T-helper 17 cell (primary cell): Measurements from ENCODE around the gene MS4A4A. TPM values are rescaled to one million over a fixed set of nuclear protein-coding genes. Genes with fewer than 3 reads are reported as not detected.

ENCODE experiments used
- ATAC-seq: fragments of 150-1000 bp; cut with Tn5 transposase; 2 replicates; pipeline ENCODE4 v1.10.0; 2021; ENCODE audit warnings: mild to moderate bottlenecking, moderate library complexity
- DNase-seq, 3 donors: peaks; one replicate each; pipeline versions ENCODE4 v3.0.0 to v3.0.0-alpha.2; 2020 to 2021
- H3K9me3 ChIP-seq: one replicate; pipeline ENCODE4 v1.7.0; 2013; ENCODE audit warnings: low read length, mild to moderate bottlenecking; ENCODE audit not compliant: control insufficient read depth, poor library complexity, severe bottlenecking
- H3K27ac Mint-ChIP-seq: one replicate; pipeline ENCODE4 v1.8.0; 2022; ENCODE audit warnings: mild to moderate bottlenecking, moderate library complexity, mixed read lengths
- H3K27me3 Mint-ChIP-seq: one replicate; pipeline ENCODE4 v1.8.0; 2022; ENCODE audit warnings: mixed read lengths
- H3K36me3 Mint-ChIP-seq: one replicate; pipeline ENCODE4 v1.8.0; 2022; ENCODE audit warnings: low read depth, mixed read lengths
- H3K4me1 Mint-ChIP-seq: one replicate; pipeline ENCODE4 v1.8.0; 2022; ENCODE audit warnings: mild to moderate bottlenecking, mixed read lengths
- H3K4me3 Mint-ChIP-seq: one replicate; pipeline ENCODE4 v1.8.0; 2022; ENCODE audit warnings: mild to moderate bottlenecking, moderate library complexity, mixed read lengths
- total RNA-seq, 4 donors: library from RNA in 2 of 4; stranded (reverse) in 2 of 4; gene quantifications; one replicate each; pipeline ENCODE4 v1.2.3 and lab custom pipeline; 2022 to 2026

MS4A4A gene
- total RNA-seq, 2 donors from 2014 or later: 0.50 TPM; not detected in 1

GRCh38 chr11:60310407-60310998 is 30.0 kb downstream of the MS4A4A start:
- Mint-ChIP-seq H3K4me3 (no peak overlapping the region), H3K4me1 (no peaks in the 10 kb centered on the region), H3K27me3 (peaks cover 33% of the 10 kb centered on the region), H3K36me3 (peaks cover 2% of the 10 kb centered on the region), H3K27ac (no peak overlapping the region)
- no peak for DNase-seq
- peak; percentile 35 for ATAC-seq
- no peaks in the 10 kb centered on the region for H3K9me3 ChIP-seq

DNA sequence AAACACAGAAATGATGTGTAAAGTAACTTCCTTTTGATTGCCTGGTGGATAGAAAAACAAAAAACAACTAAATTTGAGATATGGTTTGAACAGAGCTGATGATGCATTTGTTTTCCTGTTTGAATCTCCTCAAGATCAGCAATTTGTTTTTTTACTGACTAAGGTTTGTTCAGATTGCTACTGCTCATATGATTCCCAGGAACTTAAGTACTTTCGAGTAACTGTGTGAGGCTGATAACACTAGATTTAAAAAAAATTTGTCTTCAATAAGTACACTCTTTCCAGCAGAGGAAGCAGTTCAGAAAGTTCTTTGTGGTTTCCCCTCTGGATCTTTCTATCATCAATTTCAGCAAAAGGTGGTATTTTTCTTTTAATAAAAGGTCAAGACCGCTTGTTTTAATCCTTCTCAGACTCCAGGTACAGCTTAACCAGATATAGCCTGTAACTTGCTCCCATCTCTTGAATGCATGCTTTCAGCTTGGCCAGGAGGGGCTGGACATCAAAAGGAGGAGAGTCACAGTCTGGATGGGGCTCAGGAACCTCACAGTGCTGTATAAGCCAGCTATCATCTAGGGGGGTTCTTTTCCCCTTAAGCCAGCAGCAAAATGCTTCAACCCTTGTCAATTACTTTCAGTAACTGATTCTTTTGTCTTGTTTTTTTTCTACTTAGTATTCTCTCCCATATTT is 34.3 kb downstream of the MS4A4A start:
- Mint-ChIP-seq H3K27me3 (peaks cover 10% of the 10 kb centered on the region), H3K4me3 (no peak overlapping the region), H3K4me1 (no peaks in the 10 kb centered on the region), H3K27ac (no peak overlapping the region), H3K36me3 (no peaks in the 10 kb centered on the region)
- DNase-seq: no peak
- no peak for ATAC-seq
- no peaks in the 10 kb centered on the region for H3K9me3 ChIP-seq

DNA sequence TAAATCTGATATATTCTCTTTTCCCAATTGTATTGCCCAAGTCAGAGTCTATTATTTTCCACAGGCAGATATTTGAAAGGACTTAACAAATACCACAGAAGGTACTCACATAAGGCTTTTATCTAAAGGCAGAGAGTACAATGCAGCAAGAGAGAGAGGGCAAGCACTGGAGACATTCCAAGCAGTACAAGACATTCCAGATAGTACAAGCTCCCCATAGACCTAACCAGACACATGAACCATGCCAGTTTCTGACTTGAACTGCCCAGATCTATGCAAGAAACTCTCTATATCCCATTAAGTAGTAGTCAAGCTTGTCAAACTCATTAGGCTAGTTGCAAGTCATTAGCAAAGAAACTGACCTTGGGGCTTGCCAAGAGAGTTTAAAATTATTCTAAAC is 35.4 kb downstream of the MS4A4A start:
- ATAC-seq (no peak), DNase-seq (no peak)
- Mint-ChIP-seq H3K4me1 (no peaks in the 10 kb centered on the region), H3K4me3 (no peak overlapping the region), H3K36me3 (no peaks in the 10 kb centered on the region), H3K27me3 (peaks cover 2% of the 10 kb centered on the region), H3K27ac (no peak overlapping the region)
- H3K9me3 ChIP-seq: no peaks in the 10 kb centered on the region

GRCh38 chr11:60316317-60316716 is 35.9 kb downstream of the MS4A4A start:
- DNase-seq (no peak), ATAC-seq (no peak)
- Mint-ChIP-seq H3K27me3 (no peaks in the 10 kb centered on the region), H3K4me1 (no peaks in the 10 kb centered on the region), H3K27ac (no peak overlapping the region), H3K36me3 (no peaks in the 10 kb centered on the region), H3K4me3 (no peak overlapping the region)
- no peaks in the 10 kb centered on the region for H3K9me3 ChIP-seq

DNA sequence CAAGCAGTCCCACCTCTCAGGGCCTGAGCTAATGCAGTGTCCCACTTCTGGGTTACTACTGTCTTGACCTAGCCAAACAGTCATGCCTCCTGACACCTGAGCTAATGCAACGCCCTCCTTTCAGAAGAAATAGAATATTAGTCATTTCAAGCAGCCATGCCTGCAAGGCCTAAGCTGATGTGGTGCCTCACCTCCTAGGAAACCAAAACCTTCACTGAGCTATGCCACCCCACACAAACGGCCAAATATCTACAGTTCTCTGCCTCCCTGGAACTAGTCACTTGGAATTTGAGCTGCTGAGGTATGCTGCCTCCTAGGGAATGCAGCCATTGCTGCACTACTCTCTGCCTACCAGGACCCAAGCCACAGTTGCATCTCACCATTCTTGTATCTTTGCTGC is 38.3 kb downstream of the MS4A4A start:
- H3K4me1 Mint-ChIP-seq: no peaks in the 10 kb centered on the region

DNA sequence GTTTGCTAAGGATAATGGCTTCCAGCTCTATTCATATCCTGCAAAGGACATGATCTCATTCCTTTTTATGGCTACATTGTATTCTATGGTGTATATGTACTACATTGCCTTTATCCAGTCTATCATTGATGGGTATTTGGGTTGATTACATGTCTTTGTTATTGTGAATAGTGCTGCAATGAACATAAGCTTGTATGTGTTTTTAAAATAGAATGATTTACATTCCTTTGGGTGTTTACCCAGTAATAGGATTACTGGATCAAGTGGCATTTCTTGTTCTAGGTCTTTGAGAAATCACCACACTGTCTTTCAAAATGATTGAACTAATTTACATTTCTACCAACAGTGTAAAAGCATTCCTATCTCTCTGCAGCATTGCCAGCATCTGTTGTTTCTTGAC is 40.6 kb downstream of the MS4A4A start:
- H3K36me3 Mint-ChIP-seq: no peaks in the 10 kb centered on the region
- no peak for DNase-seq
- no peak overlapping the region for H3K4me3 Mint-ChIP-seq
- no peaks in the 10 kb centered on the region for H3K27me3 Mint-ChIP-seq
- H3K4me1 Mint-ChIP-seq: no peaks in the 10 kb centered on the region
- H3K9me3 ChIP-seq: no peaks in the 10 kb centered on the region
- ATAC-seq: no peak
- H3K27ac Mint-ChIP-seq: no peak overlapping the region

More for the DNA sequence above, 38.3 kb downstream of the MS4A4A start:
- Mint-ChIP-seq H3K27ac (no peak overlapping the region), H3K36me3 (no peaks in the 10 kb centered on the region), H3K4me3 (no peak overlapping the region), H3K27me3 (no peaks in the 10 kb centered on the region)
- ATAC-seq (no peak), DNase-seq (no peak)
- no peaks in the 10 kb centered on the region for H3K9me3 ChIP-seq

- DNase-seq (no peak), ATAC-seq (no peak)
- Mint-ChIP-seq H3K4me1 (no peaks in the 10 kb centered on the region), H3K4me3 (no peak within 1 kb of the TSS), H3K36me3 (no peaks in the 10 kb centered on the region), H3K27ac (no peak within 1 kb of the TSS), H3K27me3 (no peaks in the 10 kb centered on the region)
- no peaks in the 10 kb centered on the region for H3K9me3 ChIP-seq
These were observed 46.5 kb downstream of the MS4A4A start, which contains the start of gene MS4A6E for GRCh38 chr11:60326955-60327354. TSS of gene MS4A6E (plus strand) at chr11:60327255. CDS start at chr11:60334896, 7,641 bp downstream.

DNA sequence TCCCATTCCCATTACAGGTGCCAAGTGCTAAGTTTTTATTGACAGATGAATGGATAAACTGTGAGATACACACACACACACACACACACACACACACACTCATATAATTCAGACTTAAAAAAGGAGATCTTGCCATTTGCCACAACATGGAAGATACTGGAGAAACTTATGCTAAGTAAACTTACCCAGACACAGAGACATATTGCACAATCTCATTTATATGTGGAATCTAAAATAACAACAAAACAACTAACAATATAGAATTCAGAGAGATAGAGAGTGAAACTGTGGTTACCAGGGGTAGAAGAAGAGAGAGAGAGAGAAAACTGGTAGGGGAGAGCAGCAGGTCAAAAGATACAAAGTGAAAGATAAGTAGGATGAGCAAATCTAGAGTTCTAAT is 48.0 kb downstream of the MS4A4A start:
- no peak overlapping the region for H3K27ac Mint-ChIP-seq
- DNase-seq (no peak), ATAC-seq (no peak)
- no peaks in the 10 kb centered on the region for H3K9me3 ChIP-seq
- no peaks in the 10 kb centered on the region for H3K36me3 Mint-ChIP-seq
- peaks cover 15% of the 10 kb centered on the region for H3K27me3 Mint-ChIP-seq
- no peak overlapping the region for H3K4me3 Mint-ChIP-seq
- H3K4me1 Mint-ChIP-seq: no peaks in the 10 kb centered on the region

- peaks cover 36% of the 10 kb centered on the region for H3K27me3 Mint-ChIP-seq
- no peak overlapping the region for H3K4me3 Mint-ChIP-seq
- H3K36me3 Mint-ChIP-seq: peaks cover 2% of the 10 kb centered on the region
- no peaks in the 10 kb centered on the region for H3K9me3 ChIP-seq
- ATAC-seq: no peak
- no peak for DNase-seq
- H3K27ac Mint-ChIP-seq: no peak overlapping the region
- H3K4me1 Mint-ChIP-seq: no peaks in the 10 kb centered on the region
These were observed 52.4 kb downstream of the MS4A4A start for GRCh38 chr11:60332846-60333245.

GRCh38 chr11:60334005-60334620 is 53.6 kb downstream of the MS4A4A start:
- peak; percentile 76 for ATAC-seq
- no peaks in the 10 kb centered on the region for H3K9me3 ChIP-seq
- Mint-ChIP-seq H3K4me1 (no peaks in the 10 kb centered on the region), H3K27ac (no peak overlapping the region), H3K36me3 (peaks cover 2% of the 10 kb centered on the region), H3K27me3 (peaks cover 48% of the 10 kb centered on the region), H3K4me3 (no peak overlapping the region)
- peak; percentile 12 to 56 (median 17) for DNase-seq

DNA sequence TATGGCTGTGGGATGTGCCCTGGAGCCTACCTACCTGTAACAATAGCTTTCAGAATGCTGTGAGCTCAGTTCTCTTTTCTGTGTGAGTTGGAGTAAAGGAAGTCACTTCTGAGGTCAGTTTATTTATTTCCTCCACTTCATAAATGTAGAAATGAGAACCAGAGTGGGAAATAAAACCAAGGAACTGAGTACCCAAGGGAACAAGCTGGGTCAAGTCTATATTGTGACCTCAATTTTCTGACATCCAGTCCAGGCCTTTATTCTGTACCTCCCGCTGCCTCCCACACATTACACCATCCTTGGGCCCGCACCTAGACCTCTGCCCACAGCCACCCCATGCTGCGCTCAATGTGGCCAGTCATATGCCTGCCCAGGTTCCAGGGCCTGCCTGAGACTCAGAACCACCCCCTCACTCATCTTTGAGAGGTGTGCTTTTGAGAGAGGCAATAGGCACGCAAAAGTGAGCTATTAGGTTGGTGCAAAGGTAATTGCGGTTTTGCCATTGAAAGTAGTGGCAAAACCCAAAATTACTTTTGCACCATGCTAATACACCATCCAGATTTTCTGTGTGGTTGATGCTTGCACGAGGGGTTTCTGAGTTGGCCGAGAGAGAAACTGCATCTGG is 56.4 kb downstream of the MS4A4A start:
- Mint-ChIP-seq H3K4me1 (no peaks in the 10 kb centered on the region), H3K27me3 (peaks cover 66% of the 10 kb centered on the region), H3K4me3 (no peak overlapping the region)

GRCh38 chr11:60338053-60338452 is 57.6 kb downstream of the MS4A4A start:
- H3K36me3 Mint-ChIP-seq: peaks cover 2% of the 10 kb centered on the region
- DNase-seq (no peak), ATAC-seq (no peak)
- H3K9me3 ChIP-seq: no peaks in the 10 kb centered on the region
- H3K4me1 Mint-ChIP-seq: no peaks in the 10 kb centered on the region
- peaks cover 66% of the 10 kb centered on the region for H3K27me3 Mint-ChIP-seq
- no peak overlapping the region for H3K4me3 Mint-ChIP-seq
- no peak overlapping the region for H3K27ac Mint-ChIP-seq

More for the DNA sequence above, 56.4 kb downstream of the MS4A4A start:
- peaks cover 2% of the 10 kb centered on the region for H3K36me3 Mint-ChIP-seq
- no peaks in the 10 kb centered on the region for H3K9me3 ChIP-seq
- H3K27ac Mint-ChIP-seq: no peak overlapping the region
- ATAC-seq (no peak), DNase-seq (no peak)

GRCh38 chr11:60339356-60339755 is 58.9 kb downstream of the MS4A4A start:
- Mint-ChIP-seq H3K27ac (no peak overlapping the region), H3K4me1 (no peaks in the 10 kb centered on the region), H3K27me3 (peaks cover 67% of the 10 kb centered on the region), H3K4me3 (no peak overlapping the region), H3K36me3 (peaks cover 2% of the 10 kb centered on the region)
- DNase-seq (no peak), ATAC-seq (no peak)
- H3K9me3 ChIP-seq: no peaks in the 10 kb centered on the region
